Hippocampal formation (tissue), 2 donors: ENCODE data around the gene HNRNPUL1.

Source experiments
- DNase-seq, 2 donors: peaks; one replicate each; lab custom pipeline; 2025; lab: John Stamatoyannopoulos, UW

Gene HNRNPUL1

GRCh38 chr19:41308450-41309179 lies 44.4 kb downstream of the HNRNPUL1 start:
- peak; percentile 84 for DNase-seq

- DNase-seq = no peak
Measured at GRCh38 chr19:41309180-41310032, 45.2 kb downstream of the HNRNPUL1 start.

DNA sequence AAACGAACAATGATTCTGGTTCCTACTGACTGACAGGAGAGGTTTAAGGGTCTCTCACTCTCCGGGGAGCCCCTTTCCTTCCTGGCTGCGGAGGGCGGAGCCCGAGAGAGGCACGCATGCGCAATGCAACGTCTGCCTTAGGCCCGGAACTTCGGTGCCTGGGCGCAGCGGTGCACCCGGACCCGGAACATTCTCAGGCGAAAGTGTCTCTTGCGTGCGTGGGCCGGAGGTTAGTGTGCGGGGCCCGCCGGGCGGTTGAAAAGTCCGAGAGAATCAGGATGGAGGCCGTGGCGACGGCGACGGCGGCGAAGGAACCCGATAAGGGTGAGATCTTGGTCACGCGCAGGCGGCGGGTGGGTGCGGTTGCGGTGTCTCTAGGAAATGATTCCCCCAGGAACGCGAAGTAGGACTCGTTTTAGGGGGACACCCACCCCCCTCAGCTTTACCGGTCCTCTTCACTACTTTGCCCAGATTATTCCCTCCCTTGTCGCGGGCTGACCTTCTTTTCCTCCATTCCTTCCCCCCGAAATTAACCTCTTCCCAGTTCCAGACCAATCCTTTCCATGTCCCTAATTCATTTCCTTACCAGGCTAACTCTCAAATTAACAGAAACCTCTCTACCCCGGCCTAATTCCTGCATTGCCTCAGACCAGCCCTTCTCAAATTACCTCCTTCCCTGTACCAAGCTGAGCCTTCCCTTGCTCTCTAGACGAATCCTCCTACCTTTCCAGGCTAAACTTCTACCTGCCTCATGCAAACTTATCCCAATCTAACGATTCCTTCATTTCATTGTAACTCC lies 46.1 kb downstream of the HNRNPUL1 start, which contains the start of gene CCDC97:
TSS of gene CCDC97 (plus strand) at position 140 of the 799 bp plus-strand sequence. CDS start at position 279, 139 bp downstream.
- DNase-seq = peak; percentile 80 to 91

DNA sequence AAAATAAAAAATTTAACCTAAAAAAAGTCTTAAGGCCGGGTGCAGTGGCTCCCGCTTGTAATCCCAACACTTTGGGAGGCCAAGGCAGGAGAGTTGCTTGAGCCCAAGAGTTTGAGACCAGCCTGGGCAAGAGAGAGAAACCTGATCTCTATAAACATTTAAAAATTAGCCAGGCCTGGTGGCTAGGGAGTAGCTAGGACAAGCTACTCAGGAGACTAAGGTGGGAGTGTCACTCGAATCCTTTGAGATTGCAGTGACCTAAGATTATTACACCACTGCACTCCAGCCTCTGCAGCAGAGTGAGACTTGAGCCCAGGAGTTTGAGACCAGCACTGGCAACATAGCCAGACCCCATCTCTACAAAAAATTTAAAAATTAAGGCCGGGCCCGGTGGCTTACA lies 46.9 kb downstream of the HNRNPUL1 start:
- DNase-seq = no peak

GRCh38 chr19:41311613-41312012 lies 47.4 kb downstream of the HNRNPUL1 start:
- no peak for DNase-seq

DNA sequence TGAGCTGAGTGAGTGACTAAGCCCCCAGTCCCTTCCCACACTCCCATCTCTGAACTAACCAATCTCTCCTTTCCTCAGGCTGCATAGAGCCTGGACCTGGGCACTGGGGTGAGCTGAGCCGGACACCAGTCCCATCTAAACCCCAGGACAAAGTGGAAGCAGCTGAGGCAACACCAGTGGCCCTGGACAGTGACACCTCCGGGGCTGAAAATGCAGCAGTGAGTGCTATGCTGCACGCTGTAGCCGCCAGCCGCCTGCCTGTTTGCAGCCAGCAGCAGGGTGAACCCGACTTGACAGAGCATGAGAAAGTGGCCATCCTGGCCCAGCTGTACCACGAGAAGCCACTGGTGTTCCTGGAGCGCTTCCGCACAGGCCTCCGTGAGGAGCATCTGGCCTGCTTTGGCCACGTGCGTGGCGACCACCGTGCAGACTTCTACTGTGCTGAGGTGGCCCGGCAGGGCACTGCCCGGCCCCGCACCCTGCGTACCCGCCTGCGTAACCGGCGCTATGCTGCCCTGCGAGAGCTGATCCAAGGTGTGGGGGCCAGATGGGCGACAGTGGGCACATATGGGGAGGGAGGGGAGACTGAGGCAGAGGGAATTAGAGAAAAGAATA lies 52.2 kb downstream of the HNRNPUL1 start:
- no peak for DNase-seq

DNA sequence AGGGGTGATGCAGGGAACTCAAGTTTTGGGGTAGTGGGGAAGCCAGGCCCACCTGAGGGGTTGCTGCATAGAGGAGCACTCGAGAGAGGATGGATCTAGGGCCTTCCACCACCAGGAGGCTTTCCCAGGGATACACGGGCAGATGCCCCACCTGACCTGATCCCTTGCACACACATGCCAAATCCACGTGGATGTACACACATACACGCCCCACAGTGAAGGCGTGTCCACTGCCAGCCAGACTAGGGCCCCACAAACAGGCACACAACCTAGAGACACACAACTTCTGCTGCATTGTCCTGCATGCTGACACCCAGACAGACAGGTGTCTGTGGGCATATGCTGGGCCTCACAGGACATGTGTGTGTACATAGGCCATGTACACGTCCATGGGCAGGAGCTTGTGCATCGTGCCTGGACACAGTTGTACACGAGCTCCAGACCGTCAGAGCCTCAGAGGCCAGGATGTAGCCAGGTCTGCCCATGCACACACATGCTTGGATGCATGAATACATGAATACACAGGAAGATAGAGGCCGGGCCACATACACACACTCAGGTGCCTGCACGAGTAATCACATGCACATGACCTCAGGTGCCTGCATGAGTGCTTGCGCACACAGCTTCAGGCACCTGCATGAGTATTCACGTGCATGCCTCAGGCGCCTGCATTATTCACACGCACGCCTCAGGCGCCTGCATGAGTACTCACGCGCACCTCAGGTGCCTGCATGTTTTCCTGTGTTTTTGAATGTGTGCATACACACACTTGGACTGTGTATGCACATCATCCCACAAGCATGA lies 54.7 kb downstream of the HNRNPUL1 start:
- DNase-seq = no peak

DNA sequence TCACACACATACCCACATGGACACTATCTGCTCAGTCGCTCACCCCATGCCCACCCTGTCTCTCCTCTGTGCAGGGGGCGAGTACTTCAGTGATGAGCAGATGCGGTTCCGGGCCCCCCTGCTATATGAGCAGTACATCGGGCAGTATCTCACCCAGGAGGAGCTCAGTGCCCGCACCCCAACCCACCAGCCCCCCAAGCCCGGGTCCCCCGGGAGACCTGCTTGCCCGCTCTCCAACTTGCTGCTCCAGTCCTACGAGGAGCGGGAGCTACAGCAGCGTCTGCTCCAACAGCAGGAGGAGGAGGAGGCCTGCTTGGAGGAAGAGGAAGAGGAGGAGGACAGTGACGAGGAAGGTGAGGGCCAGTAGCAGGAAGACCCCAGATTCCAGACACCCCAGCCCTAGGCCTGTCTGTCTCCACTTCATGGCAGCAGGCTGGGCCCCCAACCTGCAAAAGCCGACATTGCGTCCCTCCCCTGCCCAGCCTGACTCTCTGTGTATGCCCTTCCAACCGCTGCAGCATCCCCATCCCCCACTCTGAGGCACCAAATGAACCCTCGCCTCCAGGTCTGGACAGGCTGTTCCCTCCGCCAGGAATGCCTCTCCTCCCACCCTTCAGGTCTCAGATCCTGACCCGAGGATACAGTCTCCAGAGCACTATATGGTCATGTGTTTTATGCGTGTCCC lies 55.5 kb downstream of the HNRNPUL1 start:
- no peak for DNase-seq

DNA sequence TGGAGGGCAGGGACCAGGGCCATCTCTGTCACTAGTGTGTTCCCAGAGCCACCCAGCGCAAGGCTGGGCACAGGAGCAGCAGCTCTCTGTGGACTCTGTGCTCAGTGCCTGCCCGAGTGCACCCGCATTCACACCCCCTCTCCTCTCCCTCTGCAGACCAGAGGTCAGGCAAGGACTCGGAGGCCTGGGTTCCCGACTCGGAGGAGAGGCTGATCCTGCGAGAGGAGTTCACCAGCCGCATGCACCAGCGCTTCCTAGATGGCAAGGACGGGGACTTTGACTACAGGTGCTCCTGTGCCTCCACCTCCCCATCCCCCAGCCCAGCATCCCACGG lies 56.0 kb downstream of the HNRNPUL1 start:
- DNase-seq = no peak

- DNase-seq = no peak
Measured at GRCh38 chr19:41320568-41320967, 56.4 kb downstream of the HNRNPUL1 start.

DNA sequence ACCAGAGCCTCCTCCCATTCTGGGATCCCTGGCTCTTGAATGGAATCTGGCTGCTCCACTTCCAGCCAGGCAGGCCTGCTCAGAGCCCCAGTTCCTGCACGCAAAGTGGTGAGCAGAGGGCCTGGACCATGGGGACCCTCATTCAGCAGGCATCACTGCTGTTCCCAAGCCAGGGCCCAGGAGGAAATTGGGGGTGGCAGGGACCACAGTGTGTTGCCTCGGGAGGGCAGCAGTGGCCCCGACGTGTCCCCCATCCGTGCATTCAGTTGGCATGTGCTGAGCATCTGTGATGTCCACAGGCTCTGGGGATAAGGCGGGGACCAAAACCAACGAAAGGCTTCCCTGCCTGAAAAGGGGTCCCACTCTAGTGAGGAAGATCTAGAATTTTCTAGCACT lies 57.0 kb downstream of the HNRNPUL1 start:
- no peak for DNase-seq

DNA sequence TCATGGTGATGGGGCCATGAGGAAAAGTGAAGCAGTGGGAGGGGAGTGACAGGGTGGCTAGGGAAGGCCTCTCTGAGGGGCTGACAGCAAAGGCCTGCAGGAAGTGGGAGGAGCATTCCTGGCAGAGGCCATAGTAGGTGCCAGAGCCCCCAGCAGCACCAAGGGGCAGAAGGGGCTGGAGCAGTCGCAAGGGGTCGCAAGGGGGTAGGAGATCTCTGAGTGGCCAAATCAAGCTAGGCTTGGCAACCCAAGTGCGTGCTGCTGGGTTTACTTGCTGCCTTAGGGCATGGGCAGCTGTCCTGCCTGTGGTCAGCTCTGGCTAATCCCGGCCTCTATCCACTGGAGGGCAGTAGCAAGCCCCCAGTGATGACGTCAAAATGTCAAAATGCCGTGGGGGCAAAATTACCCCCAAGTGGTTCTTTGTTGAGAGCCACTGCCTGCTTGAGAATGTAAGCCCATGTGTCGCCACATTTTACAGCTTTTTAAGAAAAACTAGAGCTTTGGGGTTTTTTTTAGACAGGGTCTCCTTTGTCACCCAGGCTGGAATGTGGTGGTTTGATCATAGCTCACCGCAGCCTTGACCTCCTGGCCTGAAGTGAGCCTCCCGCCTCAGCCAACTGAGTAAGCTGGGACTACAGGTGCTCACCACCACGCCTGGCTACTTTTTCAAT lies 57.6 kb downstream of the HNRNPUL1 start:
- no peak for DNase-seq

DNA sequence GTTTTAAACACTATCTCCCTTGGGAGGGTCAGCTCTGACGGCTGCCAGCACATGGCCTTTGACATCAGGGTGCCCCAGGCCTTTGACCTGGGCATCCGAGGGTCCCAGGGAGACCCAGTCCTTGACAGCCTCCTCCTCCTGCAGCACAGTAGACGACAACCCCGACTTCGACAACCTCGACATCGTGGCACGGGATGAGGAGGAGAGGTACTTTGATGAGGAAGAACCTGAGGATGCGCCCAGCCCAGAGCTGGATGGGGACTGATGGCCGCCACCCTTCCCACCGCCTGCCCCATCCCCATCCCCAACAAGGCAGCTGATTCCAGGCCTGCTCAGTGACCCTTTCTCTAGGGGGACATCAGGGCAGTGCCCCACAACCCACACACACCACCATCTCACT lies 58.3 kb downstream of the HNRNPUL1 start:
- DNase-seq = no peak

DNA sequence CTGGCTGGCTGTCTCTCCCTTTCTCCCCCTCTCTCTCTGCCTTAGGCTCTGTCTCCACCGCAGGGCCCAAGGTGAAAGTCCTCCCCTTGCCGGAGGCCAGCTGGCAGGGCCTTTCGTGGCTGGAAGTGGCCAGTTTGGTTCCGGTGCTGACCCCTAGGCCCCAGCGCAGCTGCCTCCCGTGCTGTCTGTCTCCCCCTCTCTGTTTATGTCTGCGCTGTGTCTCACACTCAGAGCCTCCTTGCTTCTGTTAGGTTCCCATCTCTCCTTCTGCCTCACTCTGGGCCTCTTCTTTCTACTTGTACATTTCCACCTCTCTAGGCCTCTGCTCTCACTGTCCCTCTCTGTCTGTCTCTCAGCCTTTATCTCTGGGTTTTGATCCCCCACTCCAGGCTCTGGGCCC lies 58.9 kb downstream of the HNRNPUL1 start:
- DNase-seq = no peak

- no peak for DNase-seq
Measured at GRCh38 chr19:41323430-41324125, 59.4 kb downstream of the HNRNPUL1 start.

DNA sequence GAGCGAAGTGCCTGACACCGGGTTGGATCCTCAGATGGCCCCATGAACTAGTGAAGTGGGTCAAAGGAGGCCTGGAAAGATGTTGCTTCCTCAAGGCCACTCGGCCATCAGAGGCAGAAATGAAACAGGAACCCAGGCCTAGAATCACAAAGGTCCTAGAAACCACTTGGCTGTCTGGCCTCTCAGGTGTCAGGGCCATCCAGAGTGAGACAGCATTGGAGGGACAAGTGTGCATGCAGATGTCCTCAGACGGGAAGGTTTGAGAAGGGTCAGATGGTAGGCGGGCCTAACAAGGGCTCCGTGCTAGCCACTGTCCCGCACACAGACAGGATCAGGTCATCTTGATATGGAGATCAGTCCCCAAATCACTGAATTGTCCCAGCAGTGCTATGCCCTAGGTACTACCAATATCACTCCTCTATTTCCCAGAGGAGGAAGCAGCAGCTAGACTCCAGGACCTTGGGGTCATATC lies 60.1 kb downstream of the HNRNPUL1 start:
- DNase-seq = no peak

- no peak for DNase-seq
Measured at GRCh38 chr19:41324921-41325639, 60.9 kb downstream of the HNRNPUL1 start.

DNA sequence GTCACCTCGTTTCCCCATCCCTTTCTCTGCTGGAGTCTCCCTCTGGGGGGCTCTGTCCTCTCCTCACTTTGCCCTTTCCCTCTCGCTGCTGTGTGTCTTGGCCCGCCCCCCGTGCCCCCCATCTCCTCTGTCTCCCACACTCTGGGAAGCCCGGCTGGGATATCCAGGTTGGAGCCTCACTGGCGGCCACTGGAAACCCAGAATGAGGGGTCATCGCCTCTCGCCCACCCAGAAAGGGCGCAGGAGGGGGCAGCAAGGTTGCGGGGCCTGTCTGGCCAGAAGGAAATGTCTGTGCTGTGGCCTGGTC lies 61.4 kb downstream of the HNRNPUL1 start:
- DNase-seq = no peak
